Measurements from ENCODE around the gene MAP6D1.

The MAP6D1 gene

DNA sequence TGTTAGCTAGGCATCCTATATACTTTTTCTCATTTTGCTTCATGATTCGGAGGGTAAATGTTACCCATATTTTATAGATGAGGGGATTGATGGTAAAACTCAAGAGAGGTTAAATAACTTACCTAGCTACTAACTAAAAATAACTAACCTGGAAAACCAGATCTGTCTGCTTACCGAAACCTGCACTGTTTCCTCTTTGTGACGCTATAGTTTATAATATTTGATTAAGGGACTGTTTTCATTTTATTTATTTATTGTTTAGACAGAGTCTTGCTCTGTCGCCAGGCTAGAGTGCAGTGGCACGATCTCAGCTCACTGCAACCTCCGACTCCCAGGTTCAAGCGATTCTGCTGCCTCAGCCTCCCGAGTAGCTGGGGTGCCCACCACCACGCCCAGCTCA is 55.9 kb downstream of the MAP6D1 start:
- no peaks in the 10 kb centered on the region; the same call in 1 of the 2 replicates for H3K4me1 ChIP-seq (ENCODE audit: insufficient read depth, low read length)
- no peak overlapping the region for H3K9ac ChIP-seq (ENCODE audit: low read depth, low read length)
- no peak overlapping the region for H3K4me2 ChIP-seq (ENCODE audit: insufficient read depth, low read length)
- H3K9me3 ChIP-seq (ENCODE audit: insufficient read depth, low read length, severe bottlenecking) = no peaks in the 10 kb centered on the region
- TF ChIP-seq EZH2 (IDR thresholded peaks at IDR 0.05; ENCODE audit: borderline replicate concordance, low read depth, low read length, severe bottlenecking) = no peak
- TF ChIP-seq, protein P1, sequence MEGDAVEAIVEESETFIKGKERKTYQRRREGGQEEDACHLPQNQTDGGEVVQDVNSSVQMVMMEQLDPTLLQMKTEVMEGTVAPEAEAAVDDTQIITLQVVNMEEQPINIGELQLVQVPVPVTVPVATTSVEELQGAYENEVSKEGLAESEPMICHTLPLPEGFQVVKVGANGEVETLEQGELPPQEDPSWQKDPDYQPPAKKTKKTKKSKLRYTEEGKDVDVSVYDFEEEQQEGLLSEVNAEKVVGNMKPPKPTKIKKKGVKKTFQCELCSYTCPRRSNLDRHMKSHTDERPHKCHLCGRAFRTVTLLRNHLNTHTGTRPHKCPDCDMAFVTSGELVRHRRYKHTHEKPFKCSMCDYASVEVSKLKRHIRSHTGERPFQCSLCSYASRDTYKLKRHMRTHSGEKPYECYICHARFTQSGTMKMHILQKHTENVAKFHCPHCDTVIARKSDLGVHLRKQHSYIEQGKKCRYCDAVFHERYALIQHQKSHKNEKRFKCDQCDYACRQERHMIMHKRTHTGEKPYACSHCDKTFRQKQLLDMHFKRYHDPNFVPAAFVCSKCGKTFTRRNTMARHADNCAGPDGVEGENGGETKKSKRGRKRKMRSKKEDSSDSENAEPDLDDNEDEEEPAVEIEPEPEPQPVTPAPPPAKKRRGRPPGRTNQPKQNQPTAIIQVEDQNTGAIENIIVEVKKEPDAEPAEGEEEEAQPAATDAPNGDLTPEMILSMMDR (IDR thresholded peaks at IDR 0.05; ENCODE audit: borderline replicate concordance, extremely low read depth, low read length, poor library complexity, severe bottlenecking) = no peak
- H3K27ac ChIP-seq (ENCODE audit: low read length) = no peak overlapping the region
- H2AFZ ChIP-seq (ENCODE audit: low read depth, low read length) = no peak overlapping the region
- H3K4me3 ChIP-seq (ENCODE audit: low read depth in 1 of 2, low read length in 2 of 2) = no peak overlapping the region
- ATAC-seq (ENCODE audit: insufficient read depth, low read depth) (no peak), DNase-seq (no peak)
- H3K79me2 ChIP-seq (ENCODE audit: insufficient read depth, low read length) = no peaks in the 10 kb centered on the region
- peaks cover 73% of the 10 kb centered on the region for H3K36me3 ChIP-seq (ENCODE audit: insufficient read depth, low read length)
- no peaks in the 10 kb centered on the region for H3K27me3 ChIP-seq (ENCODE audit: insufficient read depth, low read length, poor library complexity)
- H4K20me1 ChIP-seq (ENCODE audit: insufficient read depth, low read length) = 0 out of 2 replicates have a peak, but pooled peaks cover 2% of the 10 kb centered on the region

DNA sequence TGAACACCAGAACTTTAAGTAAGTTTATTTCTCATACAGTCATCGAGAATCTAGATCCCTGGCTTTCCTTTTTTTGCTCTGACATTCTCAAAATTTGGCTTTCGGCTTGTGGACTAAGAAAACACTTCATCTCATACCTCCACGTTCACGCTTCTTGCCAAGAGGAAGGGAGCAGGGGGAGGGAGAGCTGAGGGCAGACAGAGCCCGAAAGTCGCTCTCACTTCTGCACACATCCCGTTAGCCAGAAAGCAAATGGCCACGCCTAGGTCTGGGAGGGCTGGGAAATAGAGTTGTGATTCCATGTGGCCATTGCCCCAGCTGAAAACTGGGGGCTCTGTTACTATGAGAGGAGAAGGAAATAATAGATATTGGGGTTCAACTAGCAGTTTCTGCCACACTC is 57.3 kb downstream of the MAP6D1 start:
- no peaks in the 10 kb centered on the region for H3K79me2 ChIP-seq (ENCODE audit: insufficient read depth, low read length)
- no peaks in the 10 kb centered on the region; the same call in 1 of the 2 replicates for H3K4me1 ChIP-seq (ENCODE audit: insufficient read depth, low read length)
- no peak for TF ChIP-seq EZH2 (IDR thresholded peaks at IDR 0.05; ENCODE audit: borderline replicate concordance, low read depth, low read length, severe bottlenecking)
- TF ChIP-seq, protein P1 (IDR thresholded peaks at IDR 0.05; ENCODE audit: borderline replicate concordance, extremely low read depth, low read length, poor library complexity, severe bottlenecking) = no peak
- H3K4me3 ChIP-seq (ENCODE audit: low read depth in 1 of 2, low read length in 2 of 2) = no peak overlapping the region
- no peak for DNase-seq
- H4K20me1 ChIP-seq (ENCODE audit: insufficient read depth, low read length) = 0 out of 2 replicates have a peak, but pooled peaks cover 2% of the 10 kb centered on the region
- peaks cover 70% of the 10 kb centered on the region for H3K36me3 ChIP-seq (ENCODE audit: insufficient read depth, low read length)
- H3K27me3 ChIP-seq (ENCODE audit: insufficient read depth, low read length, poor library complexity) = no peaks in the 10 kb centered on the region
- H3K27ac ChIP-seq (ENCODE audit: low read length) = no peak overlapping the region
- H3K4me2 ChIP-seq (ENCODE audit: insufficient read depth, low read length) = no peak overlapping the region
- no peak overlapping the region for H2AFZ ChIP-seq (ENCODE audit: low read depth, low read length)
- ATAC-seq (ENCODE audit: insufficient read depth, low read depth) = no peak
- H3K9ac ChIP-seq (ENCODE audit: low read depth, low read length) = no peak overlapping the region
- H3K9me3 ChIP-seq (ENCODE audit: insufficient read depth, low read length, severe bottlenecking) = no peaks in the 10 kb centered on the region

DNA sequence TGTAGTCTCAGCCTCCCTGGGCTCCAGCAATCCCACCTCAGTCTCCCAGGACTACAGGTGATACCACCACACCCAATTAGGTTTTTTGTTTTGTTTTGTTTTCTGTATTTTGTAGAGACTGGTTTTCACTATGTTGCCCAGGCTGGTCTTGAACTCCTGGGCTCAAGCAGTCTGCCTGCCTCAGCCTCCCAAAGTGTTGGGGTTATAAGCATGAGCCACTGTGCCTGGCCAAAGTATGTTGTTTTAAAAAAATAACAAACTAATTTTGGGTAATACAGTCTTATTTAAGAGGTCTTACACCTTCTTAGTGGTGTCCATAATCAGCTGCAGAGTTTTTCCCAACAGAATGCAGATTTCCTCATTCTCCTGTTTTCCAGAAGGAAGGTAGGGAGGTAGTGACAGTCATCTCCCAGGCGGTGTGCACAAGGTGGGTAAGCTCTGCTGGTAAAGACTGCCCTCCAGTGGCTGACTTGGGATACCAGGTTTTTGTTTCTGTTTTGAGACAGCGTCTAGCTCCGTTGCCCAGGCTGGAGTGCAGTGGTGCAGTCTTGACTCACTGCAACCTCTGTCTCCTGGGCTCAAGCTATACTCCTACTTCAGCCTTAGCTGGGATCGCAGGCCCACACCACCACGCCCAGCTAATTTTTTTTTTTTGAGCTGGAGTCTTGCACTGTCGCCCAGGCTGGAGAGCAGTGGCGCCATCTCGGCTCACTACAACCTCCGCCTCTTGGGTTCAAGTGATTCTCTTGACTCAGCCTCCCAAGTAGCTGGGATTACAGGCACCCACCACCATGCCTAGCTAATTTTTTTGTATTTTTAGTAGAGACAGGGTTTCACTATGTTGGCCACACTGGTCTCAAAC is 58.4 kb downstream of the MAP6D1 start:
- ATAC-seq (ENCODE audit: insufficient read depth, low read depth) (peak; percentile 90), DNase-seq (peak; percentile 72)
- H3K27ac ChIP-seq (ENCODE audit: low read length) = no peak overlapping the region
- H4K20me1 ChIP-seq (ENCODE audit: insufficient read depth, low read length) = 0 out of 2 replicates have a peak, but pooled peaks cover 2% of the 10 kb centered on the region
- no peak for TF ChIP-seq EZH2 (IDR thresholded peaks at IDR 0.05; ENCODE audit: borderline replicate concordance, low read depth, low read length, severe bottlenecking)
- TF ChIP-seq, protein P1 (IDR thresholded peaks at IDR 0.05; ENCODE audit: borderline replicate concordance, extremely low read depth, low read length, poor library complexity, severe bottlenecking) = peak; percentile 86
- no peaks in the 10 kb centered on the region for H3K79me2 ChIP-seq (ENCODE audit: insufficient read depth, low read length)
- H3K9ac ChIP-seq (ENCODE audit: low read depth, low read length) = no peak overlapping the region
- H3K4me1 ChIP-seq (ENCODE audit: insufficient read depth, low read length) = no peaks in the 10 kb centered on the region; the same call in 1 of the 2 replicates
- H3K36me3 ChIP-seq (ENCODE audit: insufficient read depth, low read length) = peaks cover 69% of the 10 kb centered on the region
- no peak overlapping the region for H2AFZ ChIP-seq (ENCODE audit: low read depth, low read length)
- H3K27me3 ChIP-seq (ENCODE audit: insufficient read depth, low read length, poor library complexity) = no peaks in the 10 kb centered on the region
- no peak overlapping the region for H3K4me2 ChIP-seq (ENCODE audit: insufficient read depth, low read length)
- H3K9me3 ChIP-seq (ENCODE audit: insufficient read depth, low read length, severe bottlenecking) = no peaks in the 10 kb centered on the region
- no peak overlapping the region for H3K4me3 ChIP-seq (ENCODE audit: low read depth in 1 of 2, low read length in 2 of 2)

All from DND-41 (cell line).